Measurements from ENCODE around the gene SLC29A2. TPM values are rescaled to one million over a fixed set of nuclear protein-coding genes. Genes with fewer than 3 reads are reported as not detected.

SLC29A2 gene
- total and polyA plus RNA-seq, 2 donors (not counting 1 experiment from before 2014, with no cell fraction given) = 16.2 to 18.5 TPM

- H3K4me2 ChIP-seq (replicated peaks; ENCODE audit: low read depth, low read length, poor library complexity, severe bottlenecking) = no peak overlapping the region
- H3K79me2 ChIP-seq (ENCODE audit: control insufficient read depth, insufficient read depth, low read length) = peaks cover 31% of the 10 kb centered on the region
- CTCF ChIA-PET = interaction anchor here (1.1 to 3.1 kb wide), 2 partner anchors 11 to 29 kb away, joined by 4 to 13 read pairs; no protein-coding TSS in a partner anchor
- H3K4me1 Mint-ChIP-seq = peaks cover 45% of the 10 kb centered on the region
- peaks cover 53% of the 10 kb centered on the region for H4K20me1 ChIP-seq (ENCODE audit: control insufficient read depth, insufficient read depth, low read length, poor library complexity, severe bottlenecking)
- no peak overlapping the region for H3K27ac ChIP-seq (ENCODE audit: low read length in 2 of 2)
- H3K27me3 Mint-ChIP-seq = no peaks in the 10 kb centered on the region
- H3K9me3 Mint-ChIP-seq (ENCODE audit: insufficient read depth) = no peaks in the 10 kb centered on the region
- H3K9ac ChIP-seq (ENCODE audit: low read length) = no peak overlapping the region
- POLR2A ChIA-PET = no interaction called here
- TF ChIP-seq EZH2 (IDR thresholded peaks at IDR 0.05; ENCODE audit: borderline replicate concordance, insufficient read depth, low read depth, low read length, poor library complexity, severe bottlenecking) = no peak
- no peak for TF ChIP-seq CTCF (IDR thresholded peaks at IDR 0.05)
- WGBS (ENCODE audit: insufficient coverage) = 97% methylated on average over 26 of the region's 28 CpGs
- DNase-seq = no peak
- H3K36me3 ChIP-seq (replicated peaks in 1 of 2; ENCODE audit: control extremely low read depth in 1 of 2, control insufficient read depth in 1 of 2, extremely low read depth in 1 of 2, insufficient read depth in 2 of 2, low read length in 1 of 2) = peaks cover 0 to 49% of the 10 kb centered on the region in 2 experiments
- intact Hi-C loops (cut with micrococcal nuclease) = no loop called here
- no peak overlapping the region for H2AFZ ChIP-seq (ENCODE audit: insufficient read depth, low read depth, low read length, poor library complexity, severe bottlenecking)
- ATAC-seq (ENCODE audit: low read depth) = no peak
- no peak overlapping the region for H3K4me3 ChIP-seq (ENCODE audit: control extremely low read depth in 1 of 5, extremely low read depth in 1 of 5, insufficient read depth in 1 of 5, low read depth in 2 of 5, low read length in 4 of 5)
- H3K27me3 ChIP-seq (replicated peaks in 1 of 4; ENCODE audit: control extremely low read depth in 1 of 4, control insufficient read depth in 3 of 4, insufficient read depth in 4 of 4, low read length in 3 of 4) = peaks cover 0 to 9% (median 3%) of the 10 kb centered on the region in 4 experiments
- no peaks in the 10 kb centered on the region for H3K9me3 ChIP-seq (ENCODE audit: control extremely low read depth in 1 of 3, control insufficient read depth in 2 of 3, insufficient read depth in 1 of 3, low read length in 2 of 3)
- peaks cover 22 to 40% of the 10 kb centered on the region in 2 donors for H3K4me1 ChIP-seq (ENCODE audit: control insufficient read depth in 2 of 2, insufficient read depth in 2 of 2, low read length in 2 of 2)
- H3K27ac Mint-ChIP-seq = no peak overlapping the region
- no peak overlapping the region for H3K4me3 Mint-ChIP-seq
These were observed 30.7 kb downstream of the SLC29A2 start for GRCh38 chr11:66340596-66341501.

Data from B cell (primary cell).